Esophagus muscularis mucosa (tissue), 4 donors: Measurements from ENCODE around the gene CKS1B. TPM values are rescaled to one million over a fixed set of nuclear protein-coding genes. Genes with fewer than 3 reads are reported as not detected.

Experiments
- DNase-seq: peaks from one replicate; pipeline ENCODE4 v3.0.0-alpha.2; 2017; ENCODE audit errors: extremely low spot score
- H3K27ac ChIP-seq, 4 donors: fragments of 200-600 bp; sonication (generic); replicated peaks in 1 of 4; 1 replicate in 3 of 4; 2 replicates in 1 of 4; pipeline ENCODE4 v1.5.1; 2016 to 2019; ENCODE audit warnings: mild to moderate bottlenecking in 1 of 4
- H3K27me3 ChIP-seq, 4 donors: fragments of 200-600 bp; sonication (generic); one replicate each; pipeline versions ENCODE4 v1.5.1 to v1.6.0; 2016 to 2019
- H3K36me3 ChIP-seq, 4 donors: fragments of 200-600 bp; sonication (generic); one replicate each; pipeline ENCODE4 v1.5.1; 2016 to 2019
- H3K4me1 ChIP-seq, 4 donors: fragments of 200-600 bp; sonication (generic); one replicate each; pipeline ENCODE4 v1.5.1; 2016 to 2019
- H3K4me3 ChIP-seq, 4 donors: fragments of 200-600 bp; sonication (generic); 1 replicate in 2 of 4; 2 replicates in 2 of 4; pipeline ENCODE4 v1.5.1; 2016 to 2019; ENCODE audit warnings: mild to moderate bottlenecking in 4 of 4, moderate library complexity in 1 of 4
- H3K9me3 ChIP-seq, 4 donors: fragments of 200-600 bp; sonication (generic); 1 replicate in 3 of 4; 2 replicates in 1 of 4; pipeline ENCODE4 v1.5.1; 2016 to 2019
- EP300 ChIP-seq: sonication (generic); formaldehyde crosslinking; IDR thresholded peaks from one replicate; pipeline ENCODE4 v1.6.1; 2017; ENCODE audit warnings: antibody characterized with exemption
- POLR2A ChIP-seq: fragments of 450-650 bp; IDR thresholded peaks from one replicate; pipeline ENCODE4 v1.6.1; 2017; ENCODE audit warnings: antibody characterized with exemption, moderate library complexity, mild to moderate bottlenecking, low read depth
- POLR2AphosphoS5 ChIP-seq, 2 donors: sonication (generic); formaldehyde crosslinking; IDR thresholded peaks; one replicate each; pipeline ENCODE4 v1.6.1; 2017; ENCODE audit warnings: antibody characterized with exemption in 2 of 2
- WGBS: methylation state at CpG from one replicate; pipeline ENCODE4 v1.1.5; 2018; 5-methylcytosine and 5-hydroxymethylcytosine counted together
- intact Hi-C: fragments of 100-400 bp; cut with DNase I; formaldehyde crosslinking; loops from one replicate; pipeline ENCODE4 v1.15.1; 2023
- total RNA-seq, 4 donors: library from RNA; depleted of rRNA; stranded (reverse); fragments of >200 nt; gene quantifications; one replicate each; pipeline versions ENCODE4 v1.1.0 to v1.2.1, GENCODE V29; 2016
- TF ChIP-seq, protein P1 (sequence below), 3 experiments: fragments of 200-600 bp in 2 of 3; fragments of 450-650 bp in 1 of 3; sonication (generic) in 2 of 3; IDR thresholded peaks; one replicate each; pipeline ENCODE4 v1.5.1; 2017 to 2019; ENCODE audit warnings: antibody characterized with exemption in 3 of 3, mild to moderate bottlenecking in 2 of 3, moderate library complexity in 1 of 3

The CKS1B gene
- total RNA-seq, 4 donors from 2014 or later, result 11.6 to 21.5 (median 18.8) TPM

DNA sequence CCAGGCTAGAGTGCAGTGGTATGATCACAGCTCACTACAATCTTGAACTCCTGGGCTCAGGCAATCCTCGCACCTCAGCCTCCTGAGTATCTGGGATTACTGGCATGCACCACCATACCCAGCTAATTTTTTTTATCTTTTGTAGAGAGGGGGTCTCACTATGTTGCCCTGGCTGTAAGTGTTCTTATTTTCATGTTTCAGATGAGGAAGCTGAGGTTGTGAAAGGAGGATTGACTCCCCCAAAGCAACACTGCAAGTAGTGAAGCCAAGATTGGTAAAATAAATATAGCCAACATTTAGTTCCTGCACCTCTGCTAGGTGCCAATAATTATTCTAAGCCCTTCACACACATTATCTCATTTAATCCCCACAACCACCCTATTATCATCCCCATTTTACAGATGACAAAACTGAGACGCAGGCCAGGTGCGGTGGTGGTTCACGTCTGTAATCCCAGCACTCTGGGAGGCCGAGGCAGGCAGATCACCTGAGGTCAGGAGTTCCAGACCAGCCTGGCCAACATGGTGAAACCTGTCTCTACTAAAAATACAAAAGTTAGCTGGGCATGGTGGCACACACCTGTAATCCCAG is 40.0 kb upstream of the CKS1B start:
- no peak for DNase-seq
- no peak for TF ChIP-seq POLR2AphosphoS5 (IDR thresholded peaks at IDR 0.05)
- Histone ChIP-seq H3K27ac (no peak overlapping the region), H3K36me3 (peaks cover 5 to 29% (median 19%) of the 10 kb centered on the region in 4 donors), H3K27me3 (no peaks in the 10 kb centered on the region), H3K9me3 (no peaks in the 10 kb centered on the region), H3K4me3 (no peak overlapping the region), H3K4me1 (peaks cover 18 to 45% (median 32%) of the 10 kb centered on the region in 4 donors)
- intact Hi-C loops, result loop anchor here (5.0 kb wide), 1 partner anchor 382 kb away; no protein-coding TSS in a partner anchor
- WGBS, result 94% methylated on average over 5 of the region's 5 CpGs

DNA sequence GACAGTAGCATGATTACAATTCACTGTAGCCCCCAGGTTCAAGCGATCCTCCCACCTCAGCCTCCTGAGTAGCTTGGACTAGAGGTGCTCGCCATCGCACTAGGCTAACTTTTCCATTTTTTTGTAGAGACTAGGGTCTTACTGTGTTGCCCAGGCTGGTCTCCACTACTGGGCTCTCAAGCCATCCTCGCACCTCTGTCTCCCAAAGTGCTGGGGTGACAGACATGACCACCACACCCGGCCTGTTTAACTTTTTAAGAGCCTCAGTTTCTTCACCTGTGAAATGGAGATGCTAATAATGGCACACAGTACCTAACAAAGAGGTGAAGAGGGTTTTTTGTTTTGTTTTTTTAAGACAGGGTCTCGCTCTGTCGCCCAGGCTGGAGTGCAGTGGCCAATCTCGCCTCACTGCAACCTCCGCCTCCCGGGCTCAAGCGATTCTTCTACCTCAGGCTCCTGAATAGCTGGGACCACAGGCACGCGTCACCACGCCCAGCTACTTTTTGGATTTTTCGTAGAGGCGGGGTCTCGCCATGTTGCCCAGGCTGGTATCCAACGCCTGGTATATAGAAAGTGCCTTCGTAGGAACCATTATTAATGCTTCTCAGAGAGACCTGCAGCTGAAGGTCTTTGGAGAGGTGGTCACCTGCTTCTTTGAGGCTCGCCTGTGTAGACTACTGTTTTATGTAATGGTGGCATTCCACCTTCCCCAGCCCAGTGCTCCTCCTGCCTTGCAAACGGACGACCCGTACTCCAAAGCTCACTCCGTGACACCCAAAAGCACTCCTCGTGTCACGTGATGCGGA is 38.5 kb upstream of the CKS1B start:
- intact Hi-C loops, result loop anchor here (5.0 kb wide), 1 partner anchor 81 kb away; no protein-coding TSS in a partner anchor
- DNase-seq, result no peak
- TF ChIP-seq POLR2AphosphoS5 (IDR thresholded peaks at IDR 0.05) (no peak), POLR2A (no peak), EP300 (no peak)
- TF ChIP-seq, protein P1, sequence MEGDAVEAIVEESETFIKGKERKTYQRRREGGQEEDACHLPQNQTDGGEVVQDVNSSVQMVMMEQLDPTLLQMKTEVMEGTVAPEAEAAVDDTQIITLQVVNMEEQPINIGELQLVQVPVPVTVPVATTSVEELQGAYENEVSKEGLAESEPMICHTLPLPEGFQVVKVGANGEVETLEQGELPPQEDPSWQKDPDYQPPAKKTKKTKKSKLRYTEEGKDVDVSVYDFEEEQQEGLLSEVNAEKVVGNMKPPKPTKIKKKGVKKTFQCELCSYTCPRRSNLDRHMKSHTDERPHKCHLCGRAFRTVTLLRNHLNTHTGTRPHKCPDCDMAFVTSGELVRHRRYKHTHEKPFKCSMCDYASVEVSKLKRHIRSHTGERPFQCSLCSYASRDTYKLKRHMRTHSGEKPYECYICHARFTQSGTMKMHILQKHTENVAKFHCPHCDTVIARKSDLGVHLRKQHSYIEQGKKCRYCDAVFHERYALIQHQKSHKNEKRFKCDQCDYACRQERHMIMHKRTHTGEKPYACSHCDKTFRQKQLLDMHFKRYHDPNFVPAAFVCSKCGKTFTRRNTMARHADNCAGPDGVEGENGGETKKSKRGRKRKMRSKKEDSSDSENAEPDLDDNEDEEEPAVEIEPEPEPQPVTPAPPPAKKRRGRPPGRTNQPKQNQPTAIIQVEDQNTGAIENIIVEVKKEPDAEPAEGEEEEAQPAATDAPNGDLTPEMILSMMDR (IDR thresholded peaks at IDR 0.05), result no peak
- Histone ChIP-seq H3K4me3 (peak overlapping the region; percentile 67 to 72 (median 70)), H3K4me1 (peaks cover 27 to 53% (median 43%) of the 10 kb centered on the region in 4 donors), H3K27ac (peak overlapping the region; percentile 94 to 97 (median 96)), H3K27me3 (no peaks in the 10 kb centered on the region), H3K9me3 (no peaks in the 10 kb centered on the region), H3K36me3 (peaks cover 5 to 14% (median 8%) of the 10 kb centered on the region in 4 donors)
- 40% methylated on average over 27 of the region's 27 CpGs for WGBS

DNA sequence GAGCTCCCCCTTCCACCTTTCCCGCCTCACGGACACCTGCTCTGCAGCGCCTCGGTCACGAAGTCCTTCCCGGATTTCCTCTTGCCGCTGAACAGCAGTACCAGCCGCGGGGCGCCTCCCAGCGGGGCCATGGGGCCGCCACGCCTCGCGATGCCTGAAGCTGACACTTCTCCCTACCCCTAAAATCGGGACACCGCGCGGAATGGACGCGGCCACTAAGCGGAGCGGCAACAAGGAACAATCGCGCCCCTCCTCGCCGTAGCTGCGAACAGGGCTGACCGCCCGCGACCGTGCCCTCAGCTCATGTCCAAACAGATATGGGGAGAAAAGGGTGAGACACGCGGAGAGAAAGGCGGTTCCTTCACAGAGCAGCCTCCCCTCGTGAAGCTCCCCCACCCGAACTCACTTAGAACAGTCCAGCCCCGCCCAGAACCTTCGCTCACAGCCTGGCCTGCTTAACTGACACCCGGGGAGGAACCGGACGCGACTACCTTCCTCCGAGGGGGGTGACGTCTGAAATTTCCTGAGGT is 37.9 kb upstream of the CKS1B start, which contains the start of gene PMVK:
Gene PMVK (minus strand): TSS at position 165 of the 530 bp plus-strand sequence. CDS start 34 bp downstream, at position 131.
- 0% methylated on average over 5 of the region's 45 CpGs for WGBS
- Histone ChIP-seq H3K4me3 (peak within 1 kb of the TSS; percentile 67 to 72 (median 70)), H3K4me1 (peaks cover 32 to 58% (median 47%) of the 10 kb centered on the region in 4 donors), H3K27ac (peak within 1 kb of the TSS; percentile 94 to 97 (median 96)), H3K36me3 (peaks cover 0 to 7% (median 5%) of the 10 kb centered on the region in 4 donors), H3K27me3 (no peaks in the 10 kb centered on the region), H3K9me3 (no peaks in the 10 kb centered on the region)
- no peak for TF ChIP-seq POLR2A
- TF ChIP-seq, protein P1 (IDR thresholded peaks at IDR 0.05), result peak in 2 of 3 experiments; percentile 23 to 47
- TF ChIP-seq POLR2AphosphoS5 (IDR thresholded peaks at IDR 0.05), result peak; percentile 86
- peak; percentile 57 for TF ChIP-seq EP300
- DNase-seq, result peak; percentile 99
- intact Hi-C loops, result loop anchor here (5.0 kb wide), 1 partner anchor 81 kb away; no protein-coding TSS in a partner anchor

DNA sequence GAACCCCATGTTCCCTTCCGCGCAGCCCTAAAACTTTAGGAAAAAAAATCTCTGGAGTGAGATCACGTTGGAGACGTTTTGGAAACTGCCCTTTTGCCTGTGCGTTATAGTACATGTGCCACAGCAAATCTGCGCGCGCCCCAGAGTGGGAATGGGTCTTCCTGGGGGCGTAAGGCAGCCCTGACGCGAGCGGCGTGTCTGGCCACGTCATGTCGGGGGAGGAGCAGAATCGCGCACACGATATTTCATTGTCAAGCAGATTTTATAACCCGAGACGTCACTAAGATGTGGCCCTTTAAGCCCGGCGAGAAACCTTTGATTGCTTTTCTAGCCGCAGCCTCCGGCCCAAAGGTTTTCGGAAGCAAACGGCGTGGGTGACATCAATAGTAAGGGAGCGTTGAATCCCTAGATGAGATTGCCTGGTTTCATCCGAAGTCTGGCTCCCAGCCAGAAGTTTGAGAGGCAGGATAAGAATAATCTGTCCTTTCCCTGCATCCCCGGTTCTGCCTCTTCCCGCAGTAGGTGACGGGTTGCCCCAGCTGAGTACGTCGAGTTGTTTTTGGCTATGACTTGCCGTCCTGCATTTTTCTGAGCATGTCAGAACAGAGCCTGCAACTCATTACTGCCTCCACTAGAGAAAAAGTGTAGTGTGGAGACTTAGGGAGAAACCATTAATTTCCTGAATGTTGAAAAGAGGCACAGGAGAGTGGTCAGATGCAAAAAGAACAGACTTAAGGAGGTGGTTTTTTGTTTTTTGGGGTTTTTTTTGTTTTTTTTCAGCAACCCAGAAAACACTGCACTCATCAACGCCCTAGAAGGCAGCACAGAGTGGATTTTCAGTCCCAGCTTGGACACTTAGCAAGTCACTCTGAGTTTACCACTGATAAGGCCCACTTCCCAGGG is 37.1 kb upstream of the CKS1B start:
- intact Hi-C loops, result loop anchor here (5.0 kb wide), 1 partner anchor 80 kb away; no protein-coding TSS in a partner anchor
- H3K27ac ChIP-seq, result peak overlapping the region; percentile 94 to 97 (median 96)
- no peaks in the 10 kb centered on the region for H3K9me3 ChIP-seq
- DNase-seq, result peak; percentile 98
- H3K36me3 ChIP-seq, result peaks cover 0 to 2% (median under 1%) of the 10 kb centered on the region in 4 donors
- peak overlapping the region; percentile 67 to 72 (median 70) for H3K4me3 ChIP-seq
- TF ChIP-seq, protein P1 (IDR thresholded peaks at IDR 0.05), result peak; percentile 11 to 43 (median 43)
- TF ChIP-seq EP300, result peak; percentile 64
- peak; percentile 83 to 94 for TF ChIP-seq POLR2AphosphoS5 (IDR thresholded peaks at IDR 0.05)
- TF ChIP-seq POLR2A, result peak; percentile 29
- H3K4me1 ChIP-seq, result peaks cover 39 to 66% (median 54%) of the 10 kb centered on the region in 4 donors
- under 1% methylated on average over 28 of the region's 36 CpGs for WGBS
- no peaks in the 10 kb centered on the region for H3K27me3 ChIP-seq
